Osteocyte (in vitro differentiated cells): ENCODE measurements around the gene CGREF1. TPM values are rescaled to one million over a fixed set of nuclear protein-coding genes. Genes with fewer than 3 reads are reported as not detected.
"Not testable (repeated sequence)": the region's sequence is repeated elsewhere in the genome, so short reads cannot be mapped to it uniquely, and the experiment has no call there.

Experiments
- DNase-seq: peaks from one replicate; pipeline ENCODE4 v3.0.0; 2021; ENCODE audit warnings: mixed read lengths; ENCODE audit not compliant: unreplicated experiment; ENCODE audit errors: extremely low spot score
- H3K27ac Mint-ChIP-seq: one replicate; pipeline ENCODE4 v1.8.0; 2021; ENCODE audit warnings: mild to moderate bottlenecking, mixed read lengths; ENCODE audit not compliant: unreplicated experiment
- H3K27me3 Mint-ChIP-seq: one replicate; pipeline ENCODE4 v1.8.0; 2021; ENCODE audit warnings: mixed read lengths; ENCODE audit not compliant: unreplicated experiment
- H3K36me3 Mint-ChIP-seq: one replicate; pipeline ENCODE4 v1.8.0; 2021; ENCODE audit warnings: mixed read lengths; ENCODE audit not compliant: unreplicated experiment
- H3K4me1 Mint-ChIP-seq: one replicate; pipeline ENCODE4 v1.8.0; 2021; ENCODE audit warnings: mixed read lengths; ENCODE audit not compliant: unreplicated experiment
- H3K4me3 Mint-ChIP-seq: one replicate; pipeline ENCODE4 v1.8.0; 2021; ENCODE audit warnings: mild to moderate bottlenecking, moderate library complexity, mixed read lengths; ENCODE audit not compliant: unreplicated experiment
- H3K9me3 Mint-ChIP-seq: one replicate; pipeline ENCODE4 v1.8.0; 2021; ENCODE audit warnings: mixed read lengths; ENCODE audit not compliant: unreplicated experiment
- total RNA-seq: library from RNA; stranded (reverse); gene quantifications from 2 replicates; pipeline ENCODE4 v1.2.1, GENCODE V29; 2021
- TF ChIP-seq, protein P1 (sequence below): fragments of 200-600 bp; sonication (generic); IDR thresholded peaks from 2 replicates; pipeline ENCODE4 v1.5.0; 2021; ENCODE audit warnings: antibody characterized with exemption, mild to moderate bottlenecking, moderate library complexity

Gene CGREF1
- total RNA-seq, 1 donor from 2014 or later = 1.9 TPM

DNA sequence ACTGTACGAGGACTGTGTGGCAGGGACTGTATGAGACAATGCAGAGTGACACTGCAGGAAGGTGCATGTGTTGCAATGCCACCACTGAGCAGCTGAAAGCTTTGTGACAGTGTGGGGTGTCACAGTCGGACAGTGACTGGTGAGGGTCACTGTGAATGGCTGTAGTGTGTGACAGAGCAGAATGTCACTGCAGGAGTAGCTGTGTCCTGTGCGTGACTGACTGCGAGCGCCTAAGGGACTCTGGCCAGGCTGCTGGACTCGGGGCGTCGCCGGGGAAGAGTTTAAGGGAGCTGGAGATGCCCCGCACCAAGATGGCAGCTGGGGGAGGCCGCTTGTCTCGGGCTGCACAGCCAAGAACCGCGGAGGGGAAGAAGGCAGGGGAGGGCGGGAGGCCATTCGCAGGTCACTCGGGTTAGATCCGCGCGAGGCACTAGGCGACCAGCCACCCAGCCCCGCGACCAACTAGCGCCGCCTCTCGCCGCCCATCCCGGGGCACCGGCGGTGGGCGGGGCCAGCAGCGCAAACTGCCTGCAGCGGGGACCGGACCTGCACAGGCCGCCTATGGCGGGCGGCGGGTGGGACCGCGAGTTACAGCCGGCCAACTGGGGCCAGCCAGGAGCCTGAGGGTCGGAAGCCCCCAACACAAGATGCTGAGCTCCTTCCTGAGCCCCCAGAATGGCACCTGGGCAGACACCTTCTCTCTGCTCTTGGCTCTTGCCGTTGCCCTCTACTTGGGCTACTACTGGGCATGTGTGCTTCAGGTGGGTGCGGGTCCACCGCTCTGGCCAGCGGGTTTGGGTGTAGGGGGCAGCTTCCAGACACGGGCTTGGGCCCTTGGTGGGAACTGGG lies 4.6 kb upstream of the CGREF1 start, which contains the start of gene ABHD1:
Gene ABHD1, plus strand, starts transcription at position 514 of the 849 bp plus-strand sequence. Its CDS starts 134 bp downstream, at position 648.
- Mint-ChIP-seq H3K4me3 (peak within 1 kb of the TSS; percentile 79), H3K36me3 (no peaks in the 10 kb centered on the region), H3K9me3 (no peaks in the 10 kb centered on the region), H3K27me3 (peaks cover 33% of the 10 kb centered on the region), H3K4me1 (peaks cover 5% of the 10 kb centered on the region), H3K27ac (no peak within 1 kb of the TSS)
- TF ChIP-seq, protein P1, sequence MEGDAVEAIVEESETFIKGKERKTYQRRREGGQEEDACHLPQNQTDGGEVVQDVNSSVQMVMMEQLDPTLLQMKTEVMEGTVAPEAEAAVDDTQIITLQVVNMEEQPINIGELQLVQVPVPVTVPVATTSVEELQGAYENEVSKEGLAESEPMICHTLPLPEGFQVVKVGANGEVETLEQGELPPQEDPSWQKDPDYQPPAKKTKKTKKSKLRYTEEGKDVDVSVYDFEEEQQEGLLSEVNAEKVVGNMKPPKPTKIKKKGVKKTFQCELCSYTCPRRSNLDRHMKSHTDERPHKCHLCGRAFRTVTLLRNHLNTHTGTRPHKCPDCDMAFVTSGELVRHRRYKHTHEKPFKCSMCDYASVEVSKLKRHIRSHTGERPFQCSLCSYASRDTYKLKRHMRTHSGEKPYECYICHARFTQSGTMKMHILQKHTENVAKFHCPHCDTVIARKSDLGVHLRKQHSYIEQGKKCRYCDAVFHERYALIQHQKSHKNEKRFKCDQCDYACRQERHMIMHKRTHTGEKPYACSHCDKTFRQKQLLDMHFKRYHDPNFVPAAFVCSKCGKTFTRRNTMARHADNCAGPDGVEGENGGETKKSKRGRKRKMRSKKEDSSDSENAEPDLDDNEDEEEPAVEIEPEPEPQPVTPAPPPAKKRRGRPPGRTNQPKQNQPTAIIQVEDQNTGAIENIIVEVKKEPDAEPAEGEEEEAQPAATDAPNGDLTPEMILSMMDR = peak; percentile 7
- DNase-seq = no peak

DNA sequence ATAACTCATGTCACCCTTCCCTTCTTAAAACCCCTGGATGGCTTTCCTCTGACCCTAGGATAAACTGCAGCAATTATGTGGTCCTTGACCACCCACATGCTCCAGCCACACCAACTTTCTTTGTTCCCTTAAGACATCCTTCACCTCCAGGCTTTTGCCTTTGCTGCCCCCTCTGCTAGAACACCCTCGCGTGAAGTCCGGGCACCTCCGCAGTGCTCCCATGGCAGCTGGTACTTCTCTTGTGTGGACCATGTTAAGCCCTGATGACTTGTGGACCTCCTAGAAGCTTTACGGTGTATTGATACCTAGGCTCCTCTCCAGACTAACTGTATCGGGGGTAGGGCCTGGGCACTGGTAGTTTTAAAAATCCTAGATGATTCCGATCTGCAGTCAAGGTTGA lies 3.9 kb upstream of the CGREF1 start:
- Mint-ChIP-seq H3K4me3 (peak overlapping the region; percentile 79), H3K27me3 (peaks cover 38% of the 10 kb centered on the region), H3K4me1 (peaks cover 13% of the 10 kb centered on the region), H3K27ac (no peak overlapping the region), H3K9me3 (no peaks in the 10 kb centered on the region), H3K36me3 (no peaks in the 10 kb centered on the region)
- TF ChIP-seq, protein P1 = no peak
- DNase-seq = no peak

DNA sequence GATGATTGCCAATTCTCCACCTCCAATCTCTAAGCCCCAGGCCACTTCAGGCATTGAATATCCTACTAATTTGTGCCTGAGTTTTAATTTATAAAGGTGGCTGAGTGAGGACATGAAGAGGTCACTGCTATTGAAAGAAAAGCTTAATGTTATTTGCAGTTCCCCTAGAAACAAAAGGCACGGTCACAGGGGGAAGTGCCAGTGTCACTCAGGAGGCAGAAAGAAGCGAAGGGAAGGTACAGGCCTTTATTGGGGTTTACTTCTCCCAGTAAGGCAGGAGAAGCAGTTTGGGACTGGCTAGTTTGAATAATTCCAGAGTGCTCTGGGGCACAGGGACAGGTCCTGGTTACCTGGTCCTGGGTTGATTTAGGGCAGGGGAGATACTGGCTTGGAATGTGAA lies 3.0 kb upstream of the CGREF1 start:
- Mint-ChIP-seq H3K4me1 (peaks cover 13% of the 10 kb centered on the region), H3K27me3 (peaks cover 45% of the 10 kb centered on the region), H3K9me3 (no peaks in the 10 kb centered on the region), H3K27ac (no peak overlapping the region), H3K4me3 (no peak overlapping the region), H3K36me3 (no peaks in the 10 kb centered on the region)
- TF ChIP-seq, protein P1 = no peak
- DNase-seq = no peak

DNA sequence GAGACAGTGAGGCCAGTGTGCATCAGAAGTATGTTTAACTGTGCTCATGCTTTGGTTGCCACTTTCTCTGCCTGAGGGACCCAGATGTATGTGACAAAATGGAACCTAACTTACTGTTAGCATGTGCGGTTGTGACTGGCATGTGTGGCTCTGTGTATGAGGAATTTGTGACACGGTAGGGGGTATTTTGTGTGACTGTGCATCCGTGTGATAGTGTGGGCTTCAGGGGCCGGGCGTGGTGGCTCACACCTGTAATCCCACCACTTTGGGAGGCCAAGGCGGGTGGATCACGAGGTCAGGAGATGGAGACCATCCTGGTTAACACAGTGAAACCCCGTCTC lies 372 bp upstream of the CGREF1 start:
- peak overlapping the region; percentile 52 for H3K4me3 Mint-ChIP-seq
- not testable (repeated sequence) for H3K9me3 Mint-ChIP-seq, H3K27ac Mint-ChIP-seq, DNase-seq, H3K36me3 Mint-ChIP-seq
- H3K27me3 Mint-ChIP-seq = peaks cover 57% of the 10 kb centered on the region
- H3K4me1 Mint-ChIP-seq = peaks cover 13% of the 10 kb centered on the region

DNA sequence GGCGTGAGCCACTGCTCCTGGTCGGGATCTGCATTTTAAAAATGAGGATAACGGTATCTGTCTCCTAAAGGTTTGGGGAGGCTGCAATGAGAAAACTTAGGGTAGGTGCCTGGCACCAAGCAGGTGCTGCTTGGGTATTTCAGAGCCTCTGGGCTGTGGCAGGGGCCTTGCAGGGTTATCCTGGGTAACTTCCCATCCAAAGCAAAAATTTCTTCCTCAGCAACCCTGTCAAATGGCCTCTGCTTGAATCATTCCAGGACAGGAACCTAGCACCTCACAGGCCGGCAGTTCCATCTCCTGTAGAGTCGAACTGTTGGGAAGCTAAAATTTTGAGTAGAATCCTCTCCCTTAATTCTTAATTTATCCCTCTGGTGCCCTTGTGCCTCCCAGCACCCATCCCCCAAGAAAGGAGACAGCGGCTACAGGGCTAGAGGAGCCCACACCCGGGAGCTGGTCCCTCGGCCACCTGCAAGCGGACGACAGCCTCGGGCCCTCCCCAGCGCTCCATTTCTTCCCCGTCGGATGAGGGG lies 868 bp downstream of the CGREF1 start:
- TF ChIP-seq, protein P1 = no peak
- Mint-ChIP-seq H3K36me3 (no peaks in the 10 kb centered on the region), H3K4me1 (peaks cover 9% of the 10 kb centered on the region), H3K27ac (no peak overlapping the region), H3K9me3 (no peaks in the 10 kb centered on the region), H3K27me3 (peaks cover 53% of the 10 kb centered on the region), H3K4me3 (peak overlapping the region; percentile 26)
- DNase-seq = no peak
